HG03469 (cell line): ENCODE measurements around the gene NIFK.
"Not testable (repeated sequence)": the region's sequence is repeated elsewhere in the genome, so short reads cannot be mapped to it uniquely, and the experiment has no call there.

Experiments
- ATAC-seq: cut with Tn5 transposase; IDR thresholded peaks from one replicate; pipeline ENCODE4 v1.9.1; 2021; ENCODE audit warnings: mild to moderate bottlenecking, moderate library complexity, moderate number of reproducible peaks; ENCODE audit not compliant: unreplicated experiment

The NIFK gene

GRCh38 chr2:121697108-121697631 is 39.5 kb downstream of the NIFK start:
- ATAC-seq: no peak

GRCh38 chr2:121696410-121696930 is 40.2 kb downstream of the NIFK start:
- no peak for ATAC-seq

- no peak for ATAC-seq
Measured at GRCh38 chr2:121695171-121695451, 41.6 kb downstream of the NIFK start.

GRCh38 chr2:121694398-121695170 is 42.1 kb downstream of the NIFK start:
- ATAC-seq: no peak

- ATAC-seq: not testable (repeated sequence)
Measured at GRCh38 chr2:121690572-121690971, 46.1 kb downstream of the NIFK start.

GRCh38 chr2:121690095-121690494 is 46.6 kb downstream of the NIFK start:
- ATAC-seq: no peak

- no peak for ATAC-seq
Measured at GRCh38 chr2:121689356-121689755, 47.3 kb downstream of the NIFK start.

- ATAC-seq: no peak
Measured at GRCh38 chr2:121688820-121689219, 47.9 kb downstream of the NIFK start.

- ATAC-seq: no peak
Measured at GRCh38 chr2:121686902-121687301, 49.8 kb downstream of the NIFK start.

GRCh38 chr2:121686218-121686617 is 50.5 kb downstream of the NIFK start:
- ATAC-seq: no peak

- ATAC-seq: no peak
Measured at GRCh38 chr2:121682396-121683298, 54.0 kb downstream of the NIFK start.

- ATAC-seq: no peak
Measured at GRCh38 chr2:121677855-121678254, 58.8 kb downstream of the NIFK start.
